Type B pancreatic cell (in vitro differentiated cells): Measurements from ENCODE around the gene POU2F1. TPM values are rescaled to one million over a fixed set of nuclear protein-coding genes. Genes with fewer than 3 reads are reported as not detected.

ENCODE experiments used
- DNase-seq: peaks from one replicate; pipeline ENCODE4 v3.0.0; 2021; ENCODE audit warnings: mixed read lengths; ENCODE audit not compliant: unreplicated experiment; ENCODE audit errors: extremely low spot score
- H3K27ac Mint-ChIP-seq: 2 replicates; pipeline ENCODE4 v1.8.0; 2021; ENCODE audit warnings: mild to moderate bottlenecking, mixed read lengths
- H3K27me3 Mint-ChIP-seq: 2 replicates; pipeline ENCODE4 v1.8.0; 2021; ENCODE audit warnings: mixed read lengths
- H3K36me3 Mint-ChIP-seq: 2 replicates; pipeline ENCODE4 v1.8.0; 2021; ENCODE audit warnings: mixed read lengths
- H3K4me1 Mint-ChIP-seq: one replicate; pipeline ENCODE4 v1.8.0; 2021; ENCODE audit warnings: mixed read lengths; ENCODE audit not compliant: unreplicated experiment
- H3K4me3 Mint-ChIP-seq: 2 replicates; pipeline ENCODE4 v1.8.0; 2021; ENCODE audit warnings: mild to moderate bottlenecking, mixed read lengths
- H3K9me3 Mint-ChIP-seq: 2 replicates; pipeline ENCODE4 v1.8.0; 2021; ENCODE audit warnings: mixed read lengths
- CTCF ChIP-seq: fragments of 200-600 bp; sonication (generic); conservative IDR thresholded peaks from 2 replicates; pipeline ENCODE4 v1.5.0; 2021; ENCODE audit warnings: antibody characterized with exemption, mild to moderate bottlenecking
- total RNA-seq: library from RNA; stranded (reverse); gene quantifications from 2 replicates; pipeline ENCODE4 v1.2.1, GENCODE V29; 2021; ENCODE audit warnings: low replicate concordance

The POU2F1 gene
- total RNA-seq, 1 donor from 2014 or later, result 24.2 TPM

GRCh38 chr1:167212025-167212424 is 8.7 kb upstream of the POU2F1 start:
- Mint-ChIP-seq H3K27me3 (no peaks in the 10 kb centered on the region), H3K36me3 (no peaks in the 10 kb centered on the region), H3K4me1 (no peaks in the 10 kb centered on the region), H3K4me3 (no peak overlapping the region), H3K9me3 (peaks cover 8% of the 10 kb centered on the region), H3K27ac (no peak overlapping the region)
- TF ChIP-seq CTCF, result no peak
- DNase-seq, result no peak

- no peak for TF ChIP-seq CTCF
- H3K9me3 Mint-ChIP-seq, result no peaks in the 10 kb centered on the region
- H3K27ac Mint-ChIP-seq, result no peak overlapping the region
- H3K4me3 Mint-ChIP-seq, result no peak overlapping the region
- DNase-seq, result no peak
- H3K36me3 Mint-ChIP-seq, result no peaks in the 10 kb centered on the region
- H3K27me3 Mint-ChIP-seq, result no peaks in the 10 kb centered on the region
- no peaks in the 10 kb centered on the region for H3K4me1 Mint-ChIP-seq
These were observed 3.9 kb upstream of the POU2F1 start for GRCh38 chr1:167216809-167217208.

- no peak for DNase-seq
- Mint-ChIP-seq H3K27me3 (no peaks in the 10 kb centered on the region), H3K36me3 (no peaks in the 10 kb centered on the region), H3K4me1 (peaks cover 13% of the 10 kb centered on the region), H3K27ac (peak overlapping the region; percentile 99), H3K4me3 (peak overlapping the region; percentile 94), H3K9me3 (no peaks in the 10 kb centered on the region)
- no peak for TF ChIP-seq CTCF
These were observed 1.5 kb upstream of the POU2F1 start for GRCh38 chr1:167219194-167219593.

GRCh38 chr1:167219646-167220536 is 795 bp upstream of the POU2F1 start:
- no peaks in the 10 kb centered on the region for H3K27me3 Mint-ChIP-seq
- H3K27ac Mint-ChIP-seq, result peak overlapping the region; percentile 99
- no peaks in the 10 kb centered on the region for H3K36me3 Mint-ChIP-seq
- H3K4me3 Mint-ChIP-seq, result peak overlapping the region; percentile 94
- TF ChIP-seq CTCF, result peak; percentile 49
- peaks cover 15% of the 10 kb centered on the region for H3K4me1 Mint-ChIP-seq
- H3K9me3 Mint-ChIP-seq, result no peaks in the 10 kb centered on the region
- peak; percentile 86 for DNase-seq

GRCh38 chr1:167221126-167221737 is 546 bp downstream of the POU2F1 start:
- TF ChIP-seq CTCF, result no peak
- H3K27me3 Mint-ChIP-seq, result no peaks in the 10 kb centered on the region
- DNase-seq, result peak; percentile 75
- peaks cover 22% of the 10 kb centered on the region for H3K4me1 Mint-ChIP-seq
- peak overlapping the region; percentile 94 for H3K4me3 Mint-ChIP-seq
- no peaks in the 10 kb centered on the region for H3K9me3 Mint-ChIP-seq
- no peaks in the 10 kb centered on the region for H3K36me3 Mint-ChIP-seq
- peak overlapping the region; percentile 99 for H3K27ac Mint-ChIP-seq
